HG03135 (cell line): Measurements from ENCODE around the gene MPO.

ENCODE experiments used
- ATAC-seq: cut with Tn5 transposase; IDR thresholded peaks from one replicate; pipeline ENCODE4 v1.9.1; 2021; ENCODE audit warnings: mild to moderate bottlenecking, moderate library complexity; ENCODE audit not compliant: unreplicated experiment

The MPO gene

GRCh38 chr17:58307468-58308172 is 26.9 kb upstream of the MPO start:
- no peak for ATAC-seq

GRCh38 chr17:58306131-58306951 is 25.6 kb upstream of the MPO start:
- no peak for ATAC-seq

- no peak for ATAC-seq
Observed at GRCh38 chr17:58305626-58306025, 24.9 kb upstream of the MPO start.

GRCh38 chr17:58304750-58305486 is 24.2 kb upstream of the MPO start:
- no peak for ATAC-seq

- no peak for ATAC-seq
Observed at GRCh38 chr17:58303971-58304749, 23.4 kb upstream of the MPO start.

- ATAC-seq, result no peak
Observed at GRCh38 chr17:58302919-58303585, 22.3 kb upstream of the MPO start.

- ATAC-seq, result no peak
Observed at GRCh38 chr17:58302171-58302918, 21.6 kb upstream of the MPO start.

- ATAC-seq, result no peak
Observed at GRCh38 chr17:58301504-58302150, 20.9 kb upstream of the MPO start.

- no peak for ATAC-seq
Observed at GRCh38 chr17:58300336-58300735, 19.6 kb upstream of the MPO start.

GRCh38 chr17:58294034-58294433 is 13.3 kb upstream of the MPO start:
- ATAC-seq, result no peak

- ATAC-seq, result no peak
Observed at GRCh38 chr17:58291246-58291645, 10.5 kb upstream of the MPO start.

GRCh38 chr17:58289869-58290268 is 9.1 kb upstream of the MPO start:
- no peak for ATAC-seq

- ATAC-seq, result no peak
Observed at GRCh38 chr17:58285422-58285810, 4.7 kb upstream of the MPO start.

- no peak for ATAC-seq
Observed at GRCh38 chr17:58284613-58285421, 4.1 kb upstream of the MPO start.

- ATAC-seq, result no peak
Observed at GRCh38 chr17:58283674-58284612, 3.2 kb upstream of the MPO start.

- no peak for ATAC-seq
Observed at GRCh38 chr17:58282442-58282841, 1.7 kb upstream of the MPO start.

- ATAC-seq, result no peak
Observed at GRCh38 chr17:58281511-58282011, 826 bp upstream of the MPO start.
